GM12878 (cell line): Measurements from ENCODE around the gene KAZN. TPM values are rescaled to one million over a fixed set of nuclear protein-coding genes. Genes with fewer than 3 reads are reported as not detected.

Source experiments
- ATAC-seq: fragments of 200-7000 bp; cut with Tn5 transposase; 3 replicates; pipeline ENCODE4 v1.9.1; 2020; ENCODE audit warnings: mild to moderate bottlenecking, moderate library complexity
- BruUV-seq: library from RNA; stranded (reverse); fragments of 400-500 nt; replicated peaks from 2 replicates; lab custom pipeline; 2021; lab: Mats Ljungman, UMichigan
- CTCF ChIA-PET: fragments of 300-600 bp; sonication (Branson Sonifier 250); formaldehyde crosslinking; extraction: SDS; loops from one replicate; lab custom pipeline; 2021; ENCODE audit warnings: inconsistent platforms; lab: Yijun Ruan, JAX
- POLR2A ChIA-PET: fragments of 350-600 bp; formaldehyde crosslinking; extraction: SDS; loops from one replicate; lab custom pipeline; 2021; ENCODE audit warnings: inconsistent platforms; lab: Charles Lee
- RAD21 ChIA-PET: fragments of 300-600 bp; sonication (Branson Sonifier 250); formaldehyde crosslinking; loops from one replicate; lab custom pipeline; 2023; ENCODE audit warnings: antibody characterized with exemption; ENCODE audit not compliant: unreplicated experiment; lab: Charles Lee
- SMC1A ChIA-PET: fragments of 300-600 bp; sonication (Branson Sonifier 250); formaldehyde crosslinking; loops from one replicate; lab custom pipeline; 2023; ENCODE audit not compliant: unreplicated experiment, uncharacterized antibody; lab: Charles Lee
- DNase-seq: peaks from one replicate; pipeline ENCODE4 v3.0.0-alpha.2; 2011; ENCODE audit warnings: low read depth, low spot score
- FAIRE-seq: peaks from 3 replicates; lab custom pipeline; 2011; peaks lifted over from hg19 to GRCh38; lab: Jason Lieb, UNC
- H2AFZ ChIP-seq: 2 replicates; pipeline ENCODE4 v1.6.0; 2011; ENCODE audit warnings: low read depth, low read length, control low read depth; ENCODE audit not compliant: control insufficient read depth
- H3K27ac ChIP-seq: 2 replicates; pipeline ENCODE4 v1.5.1; 2011; ENCODE audit warnings: control low read depth; ENCODE audit not compliant: control insufficient read depth, insufficient read depth
- H3K27me3 ChIP-seq, 2 experiments: replicated peaks in 1 of 2; 2 replicates each; pipeline versions ENCODE4 v1.6.0 to v1.6.1; 2011; ENCODE audit warnings: low read length in 1 of 2; ENCODE audit not compliant: control insufficient read depth in 2 of 2, insufficient read depth in 2 of 2
- H3K36me3 ChIP-seq, 2 experiments: 2 replicates each; pipeline ENCODE4 v1.5.1; 2011; ENCODE audit warnings: low read length in 1 of 2; ENCODE audit not compliant: control insufficient read depth in 2 of 2, insufficient read depth in 2 of 2
- H3K4me1 ChIP-seq: 2 replicates; pipeline ENCODE4 v1.6.1; 2011; ENCODE audit warnings: mild to moderate bottlenecking, low read length, moderate library complexity, mixed read lengths; ENCODE audit not compliant: control insufficient read depth, insufficient read depth
- H3K4me2 ChIP-seq: 2 replicates; pipeline ENCODE4 v1.6.0; 2011; ENCODE audit warnings: control low read depth; ENCODE audit not compliant: control insufficient read depth, insufficient read depth
- H3K4me3 ChIP-seq: fragments of 200-600 bp; sonication (generic); 2 replicates; pipeline ENCODE4 v1.5.1; 2016
- H3K79me2 ChIP-seq: 2 replicates; pipeline ENCODE4 v1.6.0; 2011; ENCODE audit warnings: low read length; ENCODE audit not compliant: control insufficient read depth, insufficient read depth
- H3K9ac ChIP-seq: 2 replicates; pipeline ENCODE4 v1.8.0; 2011; ENCODE audit warnings: low read length, control low read depth, mixed read lengths; ENCODE audit not compliant: control insufficient read depth, insufficient read depth
- H3K9me3 ChIP-seq: replicated peaks from 3 replicates; pipeline ENCODE4 v1.5.1; 2011; ENCODE audit warnings: mild to moderate bottlenecking, low read length; ENCODE audit not compliant: control insufficient read depth, insufficient read depth
- H4K20me1 ChIP-seq: 2 replicates; pipeline ENCODE4 v1.6.0; 2011; ENCODE audit not compliant: control insufficient read depth, insufficient read depth
- BCL11A ChIP-seq: IDR thresholded peaks from 2 replicates; pipeline ENCODE4 v1.6.1; 2011; ENCODE audit warnings: low read depth, low read length
- FOS ChIP-seq: IDR thresholded peaks from 3 replicates; pipeline ENCODE4 v1.6.1; 2011; ENCODE audit warnings: borderline replicate concordance; ENCODE audit not compliant: insufficient read length; ENCODE audit errors: extremely low read depth
- KLF5 ChIP-seq: fragments of 450-650 bp; IDR thresholded peaks from 2 replicates; pipeline ENCODE4 v1.6.1; 2014; ENCODE audit warnings: mild to moderate bottlenecking; ENCODE audit not compliant: partially characterized antibody
- MEF2B ChIP-seq: fragments of 450-650 bp; IDR thresholded peaks from 2 replicates; pipeline ENCODE4 v1.6.1; 2018; ENCODE audit warnings: mild to moderate bottlenecking, moderate library complexity; ENCODE audit not compliant: partially characterized antibody, poor library complexity, severe bottlenecking
- NFYA ChIP-seq: IDR thresholded peaks from 2 replicates; pipeline ENCODE4 v1.6.1; 2011; ENCODE audit warnings: low read depth, mild to moderate bottlenecking, low read length, improper control_type of control experiment, borderline replicate concordance
- whole genome bisulfite sequencing: methylation state at CpG from one replicate; pipeline ENCODE4 v1.1.6; 2016; ENCODE audit warnings: low lambda C conversion rate; ENCODE audit not compliant: insufficient replicate concordance, insufficient coverage; ENCODE audit errors: missing lambda C conversion rate; 5-methylcytosine and 5-hydroxymethylcytosine counted together
- in situ Hi-C: fragments of 300-500 bp; cut with MboI; formaldehyde crosslinking; loops from 9 replicates; pipeline ENCODE4 v1.14.3; 2018; ENCODE audit warnings: mixed read lengths
- intact Hi-C: fragments of 100-400 bp; cut with micrococcal nuclease; formaldehyde crosslinking; loops from one replicate; pipeline ENCODE4 v1.14.2; 2022; ENCODE audit not compliant: unreplicated experiment
- polyA plus RNA-seq, 11 experiments: library from polyadenylated mRNA; depleted of rRNA in 4 of 11; unstranded in 6 of 11; stranded (reverse) in 5 of 11; fragments of >200 nt; fragmentation: Nextera tagmentation in 4 of 11; fragmentation: Illumina TruSeq in 1 of 11; extraction: Ambion mirVana in 4 of 11; extraction: Trizol in 1 of 11; gene quantifications; 1 replicate in 1 of 11; 2 replicates in 10 of 11; pipeline versions ENCODE4 v1.2.1 to v1.2.3, GENCODE V29; 2011 to 2016; ENCODE audit warnings: inconsistent platforms in 2 of 11, missing spikeins in 2 of 11, low read depth in 1 of 11
- total RNA-seq, 4 experiments: library from RNA; depleted of rRNA in 3 of 4; stranded (reverse); fragments of >200 nt in 3 of 4; fragmentation: Illumina TruSeq in 1 of 4; extraction: Trizol in 1 of 4; gene quantifications; 2 replicates each; pipeline versions ENCODE4 v1.2.1 to v1.2.3, GENCODE V29; 2013 to 2021
- TF ChIP-seq, protein P1 (sequence below): fragments of 450-650 bp; formaldehyde crosslinking; IDR thresholded peaks from 2 replicates; pipeline ENCODE4 v1.4.0; 2020; ENCODE audit warnings: mild to moderate bottlenecking, moderate library complexity
- TF ChIP-seq, protein P2 (sequence below): IDR thresholded peaks from 2 replicates; pipeline ENCODE4 v1.6.1; 2011; ENCODE audit warnings: low read depth, mild to moderate bottlenecking, low read length, moderate library complexity, borderline replicate concordance; ENCODE audit errors: extremely low read depth
- TF ChIP-seq, protein P3 (sequence below): fragments of 450-650 bp; IDR thresholded peaks from 2 replicates; pipeline ENCODE4 v1.6.1; 2017; ENCODE audit warnings: borderline replicate concordance
- TF ChIP-seq, protein P4 (sequence below): IDR thresholded peaks from 2 replicates; pipeline ENCODE4 v1.6.1; 2011; ENCODE audit warnings: mild to moderate bottlenecking, low read depth, low read length, moderate library complexity; ENCODE audit not compliant: insufficient replicate concordance

Gene KAZN
- total and polyA plus RNA-seq, 10 of the 15 experiments (the other 5 are each of a cell fraction or from before 2014, with no cell fraction given): 0.72 to 4.0 (median 1.2) TPM

DNA sequence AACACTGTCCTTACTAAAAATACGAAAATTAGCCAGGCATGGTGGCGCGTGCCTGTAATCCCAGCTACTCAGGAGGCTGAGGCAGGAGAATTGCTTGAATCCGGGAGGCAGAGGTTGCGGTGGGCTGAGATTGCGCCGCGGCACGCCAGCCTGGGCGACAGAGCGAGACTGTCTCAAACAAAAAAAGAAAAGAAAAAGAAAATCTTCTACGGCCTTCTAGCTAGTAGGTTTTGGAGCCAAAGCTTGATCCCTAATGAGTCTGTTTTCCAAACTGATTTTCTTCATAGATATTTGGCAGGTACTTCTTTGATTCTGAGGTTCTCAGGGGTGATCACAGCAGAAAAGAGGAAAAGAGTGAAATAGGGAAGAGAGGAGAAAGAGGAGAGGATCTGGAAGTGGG is 372.7 kb downstream of the KAZN start:
- CTCF ChIA-PET: no interaction called here
- in situ Hi-C loops: no loop called here
- Histone ChIP-seq H3K4me2 (no peak overlapping the region), H3K9me3 (no peaks in the 10 kb centered on the region; the same call in 2 of the 3 replicates), H3K9ac (no peak overlapping the region), H3K27me3 (no peaks in the 10 kb centered on the region), H3K4me1 (no peaks in the 10 kb centered on the region), H3K27ac (no peak overlapping the region), H4K20me1 (no peaks in the 10 kb centered on the region), H3K4me3 (no peak overlapping the region), H2AFZ (no peak overlapping the region), H3K36me3 (no peaks in the 10 kb centered on the region), H3K79me2 (no peaks in the 10 kb centered on the region)
- ATAC-seq (no peak), FAIRE-seq (no peak), DNase-seq (no peak)
- POLR2A ChIA-PET: no interaction called here
- BruUV-seq: no TSS peak
- WGBS: 64% methylated on average over 12 of the region's 12 CpGs
- RAD21 ChIA-PET: no interaction called here
- TF ChIP-seq, protein P1, sequence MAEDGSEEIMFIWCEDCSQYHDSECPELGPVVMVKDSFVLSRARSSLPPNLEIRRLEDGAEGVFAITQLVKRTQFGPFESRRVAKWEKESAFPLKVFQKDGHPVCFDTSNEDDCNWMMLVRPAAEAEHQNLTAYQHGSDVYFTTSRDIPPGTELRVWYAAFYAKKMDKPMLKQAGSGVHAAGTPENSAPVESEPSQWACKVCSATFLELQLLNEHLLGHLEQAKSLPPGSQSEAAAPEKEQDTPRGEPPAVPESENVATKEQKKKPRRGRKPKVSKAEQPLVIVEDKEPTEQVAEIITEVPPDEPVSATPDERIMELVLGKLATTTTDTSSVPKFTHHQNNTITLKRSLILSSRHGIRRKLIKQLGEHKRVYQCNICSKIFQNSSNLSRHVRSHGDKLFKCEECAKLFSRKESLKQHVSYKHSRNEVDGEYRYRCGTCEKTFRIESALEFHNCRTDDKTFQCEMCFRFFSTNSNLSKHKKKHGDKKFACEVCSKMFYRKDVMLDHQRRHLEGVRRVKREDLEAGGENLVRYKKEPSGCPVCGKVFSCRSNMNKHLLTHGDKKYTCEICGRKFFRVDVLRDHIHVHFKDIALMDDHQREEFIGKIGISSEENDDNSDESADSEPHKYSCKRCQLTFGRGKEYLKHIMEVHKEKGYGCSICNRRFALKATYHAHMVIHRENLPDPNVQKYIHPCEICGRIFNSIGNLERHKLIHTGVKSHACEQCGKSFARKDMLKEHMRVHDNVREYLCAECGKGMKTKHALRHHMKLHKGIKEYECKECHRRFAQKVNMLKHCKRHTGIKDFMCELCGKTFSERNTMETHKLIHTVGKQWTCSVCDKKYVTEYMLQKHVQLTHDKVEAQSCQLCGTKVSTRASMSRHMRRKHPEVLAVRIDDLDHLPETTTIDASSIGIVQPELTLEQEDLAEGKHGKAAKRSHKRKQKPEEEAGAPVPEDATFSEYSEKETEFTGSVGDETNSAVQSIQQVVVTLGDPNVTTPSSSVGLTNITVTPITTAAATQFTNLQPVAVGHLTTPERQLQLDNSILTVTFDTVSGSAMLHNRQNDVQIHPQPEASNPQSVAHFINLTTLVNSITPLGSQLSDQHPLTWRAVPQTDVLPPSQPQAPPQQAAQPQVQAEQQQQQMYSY (CRISPR knock-in tag): no peak
- TF ChIP-seq KLF5: no peak
- no peak for TF ChIP-seq BCL11A
- TF ChIP-seq, protein P2, sequence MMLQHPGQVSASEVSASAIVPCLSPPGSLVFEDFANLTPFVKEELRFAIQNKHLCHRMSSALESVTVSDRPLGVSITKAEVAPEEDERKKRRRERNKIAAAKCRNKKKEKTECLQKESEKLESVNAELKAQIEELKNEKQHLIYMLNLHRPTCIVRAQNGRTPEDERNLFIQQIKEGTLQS: no peak
- TF ChIP-seq NFYA: no peak
- no peak for TF ChIP-seq FOS
- TF ChIP-seq, protein P3, sequence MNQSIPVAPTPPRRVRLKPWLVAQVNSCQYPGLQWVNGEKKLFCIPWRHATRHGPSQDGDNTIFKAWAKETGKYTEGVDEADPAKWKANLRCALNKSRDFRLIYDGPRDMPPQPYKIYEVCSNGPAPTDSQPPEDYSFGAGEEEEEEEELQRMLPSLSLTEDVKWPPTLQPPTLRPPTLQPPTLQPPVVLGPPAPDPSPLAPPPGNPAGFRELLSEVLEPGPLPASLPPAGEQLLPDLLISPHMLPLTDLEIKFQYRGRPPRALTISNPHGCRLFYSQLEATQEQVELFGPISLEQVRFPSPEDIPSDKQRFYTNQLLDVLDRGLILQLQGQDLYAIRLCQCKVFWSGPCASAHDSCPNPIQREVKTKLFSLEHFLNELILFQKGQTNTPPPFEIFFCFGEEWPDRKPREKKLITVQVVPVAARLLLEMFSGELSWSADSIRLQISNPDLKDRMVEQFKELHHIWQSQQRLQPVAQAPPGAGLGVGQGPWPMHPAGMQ: no peak
- no peak for TF ChIP-seq MEF2B
- TF ChIP-seq, protein P4, sequence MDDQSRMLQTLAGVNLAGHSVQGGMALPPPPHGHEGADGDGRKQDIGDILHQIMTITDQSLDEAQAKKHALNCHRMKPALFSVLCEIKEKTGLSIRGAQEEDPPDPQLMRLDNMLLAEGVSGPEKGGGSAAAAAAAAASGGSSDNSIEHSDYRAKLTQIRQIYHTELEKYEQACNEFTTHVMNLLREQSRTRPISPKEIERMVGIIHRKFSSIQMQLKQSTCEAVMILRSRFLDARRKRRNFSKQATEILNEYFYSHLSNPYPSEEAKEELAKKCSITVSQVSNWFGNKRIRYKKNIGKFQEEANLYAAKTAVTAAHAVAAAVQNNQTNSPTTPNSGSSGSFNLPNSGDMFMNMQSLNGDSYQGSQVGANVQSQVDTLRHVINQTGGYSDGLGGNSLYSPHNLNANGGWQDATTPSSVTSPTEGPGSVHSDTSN: no peak
- SMC1A ChIA-PET: interaction anchor here (0.8 kb wide), 1 partner anchor 23 kb away, joined by 3 read pairs; no protein-coding TSS in a partner anchor
- intact Hi-C loops: no loop called here
